ENCODE measurements around the gene TP53TG5. TPM values are rescaled to one million over a fixed set of nuclear protein-coding genes. Genes with fewer than 3 reads are reported as not detected.

Gene TP53TG5
- total RNA-seq, 4 donors from 2014 or later, result not detected

DNA sequence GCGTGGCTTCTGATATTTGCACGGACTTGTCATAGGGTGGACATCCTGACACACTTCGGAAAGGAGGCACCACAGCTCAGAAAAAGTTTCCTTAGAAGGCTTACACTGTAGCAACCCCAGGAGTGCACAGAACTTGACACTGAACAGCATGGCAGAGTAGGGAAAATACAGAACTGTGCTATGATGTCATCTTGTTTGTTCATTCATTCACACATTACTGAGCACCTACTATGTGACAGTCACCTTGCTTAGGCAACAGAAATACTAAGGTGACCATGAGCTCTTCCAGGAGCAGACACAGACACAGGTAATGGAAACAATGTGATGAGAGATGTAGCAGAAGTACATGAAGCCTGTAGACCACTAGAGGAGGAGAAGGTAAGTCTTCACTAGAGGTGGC lies 35.4 kb upstream of the TP53TG5 start:
- no peak for DNase-seq
- intact Hi-C loops (cut with DNase I), result no loop called here
- H3K9me3 ChIP-seq, result no peaks in the 10 kb centered on the region
- H3K36me3 ChIP-seq, result peaks cover 0 to 5% of the 10 kb centered on the region in 2 donors
- H3K27me3 ChIP-seq, result no peaks in the 10 kb centered on the region
- H3K4me3 ChIP-seq (replicated peaks in 1 of 3), result no peak overlapping the region
- peaks cover 7 to 13% of the 10 kb centered on the region in 2 donors for H3K4me1 ChIP-seq
- TF ChIP-seq POLR2A (IDR thresholded peaks at IDR 0.05), result no peak
- TF ChIP-seq, protein P1, sequence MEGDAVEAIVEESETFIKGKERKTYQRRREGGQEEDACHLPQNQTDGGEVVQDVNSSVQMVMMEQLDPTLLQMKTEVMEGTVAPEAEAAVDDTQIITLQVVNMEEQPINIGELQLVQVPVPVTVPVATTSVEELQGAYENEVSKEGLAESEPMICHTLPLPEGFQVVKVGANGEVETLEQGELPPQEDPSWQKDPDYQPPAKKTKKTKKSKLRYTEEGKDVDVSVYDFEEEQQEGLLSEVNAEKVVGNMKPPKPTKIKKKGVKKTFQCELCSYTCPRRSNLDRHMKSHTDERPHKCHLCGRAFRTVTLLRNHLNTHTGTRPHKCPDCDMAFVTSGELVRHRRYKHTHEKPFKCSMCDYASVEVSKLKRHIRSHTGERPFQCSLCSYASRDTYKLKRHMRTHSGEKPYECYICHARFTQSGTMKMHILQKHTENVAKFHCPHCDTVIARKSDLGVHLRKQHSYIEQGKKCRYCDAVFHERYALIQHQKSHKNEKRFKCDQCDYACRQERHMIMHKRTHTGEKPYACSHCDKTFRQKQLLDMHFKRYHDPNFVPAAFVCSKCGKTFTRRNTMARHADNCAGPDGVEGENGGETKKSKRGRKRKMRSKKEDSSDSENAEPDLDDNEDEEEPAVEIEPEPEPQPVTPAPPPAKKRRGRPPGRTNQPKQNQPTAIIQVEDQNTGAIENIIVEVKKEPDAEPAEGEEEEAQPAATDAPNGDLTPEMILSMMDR (IDR thresholded peaks at IDR 0.05), result no peak
- H3K27ac ChIP-seq, result no peak overlapping the region
- 70 to 74% methylated on average over 3 of the region's 3 CpGs for WGBS, 2 donors

DNA sequence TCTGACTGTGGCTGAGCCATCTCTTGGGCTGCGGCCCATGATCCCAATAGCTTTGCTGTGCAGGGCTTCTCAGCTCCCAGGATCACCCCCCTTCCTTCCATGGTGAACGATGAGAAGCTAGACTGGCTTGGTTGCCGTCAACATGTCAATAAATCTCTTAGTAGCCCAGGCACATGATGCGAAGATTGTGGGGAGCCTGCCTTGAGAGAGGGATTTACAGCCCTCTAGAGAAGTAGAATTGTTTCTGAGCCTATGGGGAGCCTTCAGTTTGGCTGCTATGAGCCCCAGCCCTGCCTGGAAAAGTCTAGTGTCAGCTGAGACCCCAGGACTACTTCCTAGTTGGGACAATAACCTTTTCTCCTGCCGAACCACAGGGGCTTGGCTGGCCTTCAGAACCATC lies 34.5 kb upstream of the TP53TG5 start:
- H3K36me3 ChIP-seq, result peaks cover 0 to 5% of the 10 kb centered on the region in 2 donors
- no peak for DNase-seq
- H3K9me3 ChIP-seq, result no peaks in the 10 kb centered on the region
- TF ChIP-seq, protein P1 (IDR thresholded peaks at IDR 0.05), result no peak
- no peak for TF ChIP-seq POLR2A (IDR thresholded peaks at IDR 0.05)
- no peak overlapping the region for H3K27ac ChIP-seq
- H3K4me1 ChIP-seq, result peaks cover 7 to 17% of the 10 kb centered on the region in 2 donors
- no peak overlapping the region for H3K4me3 ChIP-seq (replicated peaks in 1 of 3)
- intact Hi-C loops (cut with DNase I), result no loop called here
- 78 to 87% methylated on average over 5 of the region's 5 CpGs for WGBS, 2 donors
- no peaks in the 10 kb centered on the region for H3K27me3 ChIP-seq

DNA sequence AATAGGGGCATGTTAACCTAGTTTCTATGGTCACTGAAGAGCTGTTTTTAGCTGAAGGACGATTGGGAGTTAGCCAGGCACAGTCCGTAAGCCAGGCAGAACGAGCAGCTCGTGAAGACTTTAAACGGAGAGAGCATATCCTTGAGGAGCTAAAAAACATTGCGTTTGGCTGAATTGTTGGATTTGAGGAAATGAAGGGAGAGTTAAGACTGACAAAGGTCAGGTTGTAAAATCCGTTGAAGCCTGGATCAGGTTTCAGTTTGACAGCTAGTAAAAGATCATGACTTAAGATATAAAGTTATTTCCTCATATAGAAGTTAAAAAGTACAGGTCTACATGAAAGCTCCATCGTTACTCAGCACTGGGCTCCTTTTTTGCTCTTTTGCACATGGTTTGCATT lies 32.8 kb upstream of the TP53TG5 start:
- WGBS, 2 donors, result 77 to 84% methylated on average over 8 of the region's 8 CpGs
- TF ChIP-seq, protein P1 (IDR thresholded peaks at IDR 0.05), result no peak
- no peak for TF ChIP-seq POLR2A (IDR thresholded peaks at IDR 0.05)
- H3K4me3 ChIP-seq (replicated peaks in 1 of 3), result no peak overlapping the region
- H3K27me3 ChIP-seq, result no peaks in the 10 kb centered on the region
- peaks cover 0 to 5% of the 10 kb centered on the region in 2 donors for H3K36me3 ChIP-seq
- H3K4me1 ChIP-seq, result peaks cover 0 to 8% of the 10 kb centered on the region in 2 donors
- no peak overlapping the region for H3K27ac ChIP-seq
- H3K9me3 ChIP-seq, result no peaks in the 10 kb centered on the region
- intact Hi-C loops (cut with DNase I), result no loop called here
- DNase-seq, result no peak

DNA sequence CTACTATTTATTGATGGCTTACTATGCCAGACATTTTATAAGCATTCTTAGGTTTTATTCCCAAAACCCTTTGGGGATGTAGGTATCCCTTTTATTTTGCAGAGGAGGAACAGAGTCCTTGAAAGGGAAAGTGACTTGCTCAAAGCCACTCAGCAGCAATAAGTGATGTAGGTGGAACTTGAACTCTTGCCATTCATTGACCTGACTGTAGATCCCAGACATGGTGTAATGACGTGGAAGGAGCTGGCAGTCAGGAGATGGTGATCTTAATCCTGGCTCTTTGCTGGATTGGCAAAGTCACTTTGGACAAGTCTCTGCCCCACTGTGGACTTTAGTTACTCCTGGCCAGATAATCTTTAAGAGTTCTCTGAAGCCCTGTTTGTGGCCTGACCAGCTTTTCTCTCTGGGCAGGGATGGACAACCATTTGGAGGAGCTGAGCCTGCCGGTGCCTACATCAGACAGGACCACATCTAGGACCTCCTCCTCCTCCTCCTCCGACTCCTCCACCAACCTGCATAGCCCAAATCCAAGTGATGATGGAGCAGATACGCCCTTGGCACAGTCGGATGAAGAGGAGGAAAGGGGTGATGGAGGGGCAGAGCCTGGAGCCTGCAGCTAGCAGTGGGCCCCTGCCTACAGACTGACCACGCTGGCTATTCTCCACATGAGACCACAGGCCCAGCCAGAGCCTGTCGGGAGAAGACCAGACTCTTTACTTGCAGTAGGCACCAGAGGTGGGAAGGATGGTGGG lies 31.6 kb upstream of the TP53TG5 start:
- Histone ChIP-seq H3K4me3 (replicated peaks in 1 of 3) (no peak overlapping the region), H3K4me1 (peaks cover 0 to 10% of the 10 kb centered on the region in 2 donors), H3K36me3 (peaks cover 0 to 5% of the 10 kb centered on the region in 2 donors), H3K27me3 (no peaks in the 10 kb centered on the region), H3K27ac (no peak overlapping the region), H3K9me3 (no peaks in the 10 kb centered on the region)
- intact Hi-C loops (cut with DNase I), result no loop called here
- WGBS, 2 donors, result 95 to 98% methylated on average over 7 of the region's 7 CpGs
- TF ChIP-seq, protein P1 (IDR thresholded peaks at IDR 0.05), result no peak
- no peak for TF ChIP-seq POLR2A (IDR thresholded peaks at IDR 0.05)
- DNase-seq, result no peak

DNA sequence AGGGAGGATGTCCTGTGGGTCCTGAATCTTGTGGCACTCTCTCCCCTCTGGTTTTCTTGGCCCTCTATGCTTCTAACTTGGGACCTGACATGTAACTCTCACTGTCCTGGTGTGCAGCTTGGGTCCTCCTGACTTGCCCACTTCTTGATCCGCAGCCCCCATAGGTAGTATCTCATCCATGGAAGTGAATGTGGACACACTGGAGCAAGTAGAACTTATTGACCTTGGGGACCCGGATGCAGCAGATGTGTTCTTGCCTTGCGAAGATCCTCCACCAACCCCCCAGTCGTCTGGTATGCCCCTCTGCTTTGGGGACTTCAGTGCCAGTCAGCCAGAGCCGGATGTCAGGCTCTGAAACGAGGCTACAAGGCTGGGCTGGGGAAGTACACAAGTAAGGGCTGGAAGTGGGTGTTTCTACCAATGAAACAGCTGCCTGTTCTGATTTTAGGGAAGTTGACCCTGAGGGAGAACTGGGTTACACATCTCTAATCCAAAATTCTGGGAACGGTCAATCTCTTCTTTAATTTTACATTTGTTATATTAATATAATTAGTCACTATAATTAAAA lies 30.6 kb upstream of the TP53TG5 start:
- 85% methylated on average over 7 of the region's 7 CpGs for WGBS, 2 donors
- Histone ChIP-seq H3K27ac (no peak overlapping the region), H3K27me3 (no peaks in the 10 kb centered on the region), H3K4me1 (peaks cover 0 to 10% of the 10 kb centered on the region in 2 donors), H3K9me3 (no peaks in the 10 kb centered on the region), H3K36me3 (peaks cover 0 to 5% of the 10 kb centered on the region in 2 donors), H3K4me3 (replicated peaks in 1 of 3) (no peak overlapping the region)
- DNase-seq, result no peak
- intact Hi-C loops (cut with DNase I), result no loop called here
- TF ChIP-seq, protein P1 (IDR thresholded peaks at IDR 0.05), result no peak
- no peak for TF ChIP-seq POLR2A (IDR thresholded peaks at IDR 0.05)
